Right kidney (tissue), 1 donor: ENCODE measurements around the gene UBB.

Source experiments
- DNase-seq: peaks from one replicate; pipeline ENCODE4 v3.0.0-alpha.2; 2016

Gene UBB

GRCh38 chr17:16417896-16418684, 37.2 kb downstream of the UBB start:
- no peak for DNase-seq

DNA sequence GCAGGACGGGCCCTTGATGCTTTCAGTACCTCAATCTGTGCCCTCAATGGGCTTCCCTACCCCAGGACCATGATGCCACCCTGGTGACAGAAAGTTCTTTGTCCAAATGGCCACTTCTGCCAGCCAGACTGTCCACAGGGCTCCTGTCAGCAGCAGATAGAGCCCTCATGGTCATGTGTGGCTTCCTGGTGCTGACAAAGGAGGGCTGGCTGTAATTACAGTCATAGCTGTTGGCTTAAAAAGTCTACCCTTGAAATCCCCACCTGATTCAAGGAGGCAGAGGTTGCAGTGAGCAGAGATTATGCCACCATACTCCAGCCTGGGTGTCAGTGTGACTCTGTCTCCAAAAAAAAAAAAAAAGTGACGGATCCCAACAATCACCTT, 37.8 kb downstream of the UBB start:
- no peak for DNase-seq

DNA sequence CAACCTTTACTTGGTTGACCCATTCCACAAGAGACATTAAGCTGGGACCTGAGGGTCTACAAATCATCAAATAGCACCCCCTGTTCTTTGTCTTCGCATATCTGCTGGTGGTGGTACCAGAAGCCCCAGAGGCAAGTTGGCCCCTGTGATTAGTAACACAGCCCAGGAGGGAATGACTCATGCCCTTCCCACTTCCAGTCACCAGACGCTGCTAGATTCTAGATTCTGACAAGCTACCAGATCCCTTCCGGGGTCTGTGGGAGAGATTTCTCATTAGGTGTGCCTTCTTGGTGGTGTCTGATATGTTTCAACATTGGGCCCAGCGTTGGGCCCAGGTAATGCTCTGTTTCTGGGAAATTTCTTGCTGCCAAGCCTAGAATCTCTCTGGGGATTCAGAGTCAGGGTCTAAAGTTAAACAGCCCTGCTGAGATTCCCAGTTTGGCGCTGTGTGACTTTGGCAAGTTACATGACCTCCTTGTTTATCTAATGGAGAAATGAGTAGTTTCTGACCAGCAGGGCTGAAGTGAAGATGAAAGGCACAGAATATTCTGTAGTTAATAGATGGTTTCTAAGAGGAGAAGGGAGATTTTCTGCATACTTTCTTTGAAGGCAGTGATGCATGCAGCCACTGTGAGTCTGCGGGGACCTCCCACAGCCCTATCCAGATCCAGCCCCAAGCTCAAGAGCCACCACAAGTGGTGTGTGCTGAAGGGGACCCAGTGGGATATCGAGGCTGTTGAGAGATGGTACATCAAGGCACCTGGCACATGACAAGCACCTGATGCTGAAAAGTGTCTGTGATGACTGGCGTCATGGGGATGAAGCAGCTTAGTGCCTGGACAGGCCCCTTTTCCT, 38.4 kb downstream of the UBB start:
- DNase-seq = no peak

- DNase-seq = no peak
These were observed 39.0 kb downstream of the UBB start for GRCh38 chr17:16419929-16420271.

- DNase-seq = no peak
These were observed 41.5 kb downstream of the UBB start for GRCh38 chr17:16422416-16422815.

DNA sequence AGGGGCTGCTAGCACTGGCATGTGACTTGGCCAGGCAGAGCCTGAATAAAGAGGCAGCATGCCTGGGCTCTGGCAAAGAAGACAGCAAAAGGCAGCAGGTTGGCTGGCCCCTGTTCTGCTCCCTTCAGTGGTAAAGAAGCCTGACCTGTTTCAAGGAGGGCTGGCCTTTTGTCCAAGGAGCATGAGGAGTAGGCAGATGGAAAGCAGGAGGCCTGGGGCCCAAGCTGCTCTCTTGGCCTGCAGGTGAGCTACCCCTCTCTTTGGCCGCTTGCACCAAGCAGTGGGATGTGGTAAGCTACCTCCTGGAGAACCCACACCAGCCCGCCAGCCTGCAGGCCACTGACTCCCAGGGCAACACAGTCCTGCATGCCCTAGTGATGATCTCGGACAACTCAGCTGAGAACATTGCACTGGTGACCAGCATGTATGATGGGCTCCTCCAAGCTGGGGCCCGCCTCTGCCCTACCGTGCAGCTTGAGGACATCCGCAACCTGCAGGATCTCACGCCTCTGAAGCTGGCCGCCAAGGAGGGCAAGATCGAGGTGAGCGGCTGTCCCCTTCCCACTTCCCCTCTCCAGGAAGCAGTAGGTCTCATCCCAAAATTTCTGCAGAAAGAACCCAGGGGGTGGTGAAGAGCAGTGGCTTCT, 42.5 kb downstream of the UBB start:
- DNase-seq = no peak

GRCh38 chr17:16425202-16425601, 44.3 kb downstream of the UBB start:
- no peak for DNase-seq

DNA sequence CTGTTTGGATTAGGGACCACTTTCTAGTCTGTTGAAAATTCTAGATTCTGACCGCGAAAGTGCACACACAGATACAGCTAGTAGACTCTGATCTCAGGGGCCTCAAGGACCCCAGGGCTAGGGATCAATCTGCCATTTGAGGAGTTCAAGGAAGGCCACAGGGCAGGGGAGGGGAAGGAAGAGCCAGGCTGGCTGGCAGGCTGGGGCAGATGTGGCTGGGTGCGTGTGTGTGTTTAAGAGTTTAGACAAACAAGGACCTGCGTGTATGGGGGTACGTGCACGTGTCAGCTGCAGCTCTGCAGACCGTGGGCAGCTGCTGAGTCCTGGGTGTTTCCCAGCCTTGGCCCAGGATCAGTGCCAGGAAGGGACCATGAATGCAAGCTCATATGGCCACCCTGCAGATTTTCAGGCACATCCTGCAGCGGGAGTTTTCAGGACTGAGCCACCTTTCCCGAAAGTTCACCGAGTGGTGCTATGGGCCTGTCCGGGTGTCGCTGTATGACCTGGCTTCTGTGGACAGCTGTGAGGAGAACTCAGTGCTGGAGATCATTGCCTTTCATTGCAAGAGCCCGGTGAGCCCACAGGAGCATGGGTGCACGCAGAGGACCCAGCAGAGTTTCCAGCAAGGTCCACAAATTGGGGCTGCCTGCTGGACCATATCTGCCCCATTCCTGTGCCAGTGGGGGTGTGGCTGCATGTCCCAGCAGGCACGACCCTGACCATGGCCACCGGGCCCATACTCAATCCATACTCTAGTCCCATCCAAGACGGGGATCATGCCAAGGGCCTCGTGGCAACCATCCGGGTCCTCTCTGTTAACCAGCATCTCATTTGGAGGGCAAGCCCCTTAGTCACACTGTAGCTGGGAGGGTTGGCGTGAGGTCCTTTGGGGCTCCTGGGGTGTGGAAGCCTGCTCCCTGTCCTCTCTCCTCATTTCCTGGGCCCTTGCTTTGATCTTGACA, 45.1 kb downstream of the UBB start:
- DNase-seq = no peak

DNA sequence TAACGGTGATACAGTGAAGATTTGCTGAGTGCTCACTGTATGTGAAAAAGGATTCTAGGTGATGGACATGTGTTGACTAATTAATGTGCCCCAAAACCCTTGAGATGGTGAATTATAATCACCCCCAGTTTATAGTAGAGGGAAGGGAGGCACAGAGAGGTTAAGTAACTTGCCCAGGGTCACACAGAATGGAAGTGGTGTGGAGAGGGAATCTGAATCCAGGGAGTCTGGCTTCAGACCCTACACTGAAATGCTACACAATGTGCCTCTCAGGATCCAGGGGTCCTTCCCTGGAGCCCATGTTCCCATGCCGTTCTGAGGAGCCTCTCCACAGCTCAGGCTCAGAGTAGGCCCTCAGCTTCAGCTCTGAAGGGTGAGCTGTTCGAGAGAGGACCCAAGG, 46.1 kb downstream of the UBB start:
- DNase-seq = no peak

GRCh38 chr17:16428098-16428882, 47.4 kb downstream of the UBB start:
- peak; percentile 36 for DNase-seq

DNA sequence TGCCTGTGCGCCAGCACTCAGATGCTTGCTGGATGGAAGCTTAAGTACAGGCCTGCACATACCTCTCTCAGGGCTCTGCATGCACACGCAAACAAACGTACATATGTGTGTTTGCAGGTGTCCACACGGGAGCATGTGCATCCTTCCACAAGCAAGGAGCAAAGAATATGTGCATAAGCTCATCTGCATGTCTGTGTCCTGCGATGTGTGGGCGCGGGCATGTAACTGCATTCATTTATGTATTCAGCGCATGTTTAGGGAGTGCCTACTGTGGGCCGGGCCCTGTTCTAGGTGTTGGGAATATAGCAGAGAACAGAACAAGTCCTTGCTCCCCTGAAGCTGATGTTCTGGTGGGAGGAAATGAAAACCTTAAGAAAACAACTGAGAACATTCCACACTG, 48.2 kb downstream of the UBB start:
- no peak for DNase-seq

DNA sequence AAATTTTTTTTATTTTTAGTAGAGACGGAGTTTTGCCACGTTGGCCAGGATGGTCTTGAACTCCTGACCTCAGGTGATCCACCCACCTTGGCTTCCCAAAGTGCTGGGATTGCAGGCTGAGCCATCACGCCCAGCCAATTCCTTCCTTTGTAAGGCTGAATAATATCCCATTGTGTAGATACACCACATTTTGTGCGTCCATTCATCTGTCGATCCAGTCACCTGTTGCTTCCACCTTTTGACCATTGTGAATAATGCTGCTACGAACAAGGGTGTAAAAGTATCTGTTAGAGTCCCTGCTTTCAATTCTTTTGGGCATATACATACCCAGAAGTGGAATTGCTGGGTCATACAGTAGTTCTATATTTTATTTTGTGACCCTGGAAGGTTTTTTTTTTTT, 49.8 kb downstream of the UBB start:
- no peak for DNase-seq

GRCh38 chr17:16432017-16432416, 51.1 kb downstream of the UBB start:
- no peak for DNase-seq
